Subcutaneous adipose tissue (tissue), 4 donors: ENCODE measurements around the gene WDR1. TPM values are rescaled to one million over a fixed set of nuclear protein-coding genes. Genes with fewer than 3 reads are reported as not detected.

Experiments used
- total RNA-seq, 4 donors: library from RNA; depleted of rRNA; stranded (reverse); fragments of >200 nt; gene quantifications; one replicate each; pipeline ENCODE4 v1.1.0, GENCODE V29; 2016
- TF ChIP-seq, protein P1 (sequence below): fragments of 450-650 bp; IDR thresholded peaks from one replicate; pipeline ENCODE4 v1.5.1; 2016; ENCODE audit warnings: low read depth, mild to moderate bottlenecking, control low read depth, antibody characterized with exemption, moderate library complexity

Gene WDR1
- total RNA-seq, 4 donors from 2014 or later, result 81.9 to 122 (median 99.1) TPM

DNA sequence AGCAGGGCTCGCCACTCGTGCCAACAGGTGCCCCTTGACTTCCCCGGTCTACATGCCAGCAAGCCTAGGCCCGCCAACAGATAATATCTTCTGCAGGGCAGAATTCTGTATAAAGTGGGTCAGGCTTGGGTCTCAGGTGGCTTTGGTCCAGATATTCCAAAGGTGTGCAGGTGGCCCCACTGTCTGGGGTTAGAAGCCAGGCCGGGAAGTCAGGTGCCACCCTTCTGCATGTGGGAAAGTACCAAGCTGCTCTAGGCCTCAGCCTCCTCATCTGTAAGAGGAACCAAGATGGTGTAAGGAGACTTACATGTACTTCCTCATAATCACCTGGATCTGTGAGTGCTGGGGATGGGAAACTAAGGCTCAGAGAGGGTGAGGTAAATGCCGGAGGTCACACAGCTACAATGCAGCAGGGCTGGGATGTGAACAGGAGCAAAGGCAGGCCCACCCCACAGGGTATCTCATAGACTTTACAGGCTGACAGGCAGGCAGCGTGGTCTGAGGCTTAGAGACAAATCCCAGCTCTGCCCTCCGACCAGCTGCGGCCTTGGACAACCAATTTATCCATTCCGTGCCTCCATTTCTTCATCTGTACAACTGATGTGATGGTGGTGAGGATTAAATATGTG lies 35.9 kb downstream of the WDR1 start:
- TF ChIP-seq, protein P1, sequence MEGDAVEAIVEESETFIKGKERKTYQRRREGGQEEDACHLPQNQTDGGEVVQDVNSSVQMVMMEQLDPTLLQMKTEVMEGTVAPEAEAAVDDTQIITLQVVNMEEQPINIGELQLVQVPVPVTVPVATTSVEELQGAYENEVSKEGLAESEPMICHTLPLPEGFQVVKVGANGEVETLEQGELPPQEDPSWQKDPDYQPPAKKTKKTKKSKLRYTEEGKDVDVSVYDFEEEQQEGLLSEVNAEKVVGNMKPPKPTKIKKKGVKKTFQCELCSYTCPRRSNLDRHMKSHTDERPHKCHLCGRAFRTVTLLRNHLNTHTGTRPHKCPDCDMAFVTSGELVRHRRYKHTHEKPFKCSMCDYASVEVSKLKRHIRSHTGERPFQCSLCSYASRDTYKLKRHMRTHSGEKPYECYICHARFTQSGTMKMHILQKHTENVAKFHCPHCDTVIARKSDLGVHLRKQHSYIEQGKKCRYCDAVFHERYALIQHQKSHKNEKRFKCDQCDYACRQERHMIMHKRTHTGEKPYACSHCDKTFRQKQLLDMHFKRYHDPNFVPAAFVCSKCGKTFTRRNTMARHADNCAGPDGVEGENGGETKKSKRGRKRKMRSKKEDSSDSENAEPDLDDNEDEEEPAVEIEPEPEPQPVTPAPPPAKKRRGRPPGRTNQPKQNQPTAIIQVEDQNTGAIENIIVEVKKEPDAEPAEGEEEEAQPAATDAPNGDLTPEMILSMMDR, result no peak

DNA sequence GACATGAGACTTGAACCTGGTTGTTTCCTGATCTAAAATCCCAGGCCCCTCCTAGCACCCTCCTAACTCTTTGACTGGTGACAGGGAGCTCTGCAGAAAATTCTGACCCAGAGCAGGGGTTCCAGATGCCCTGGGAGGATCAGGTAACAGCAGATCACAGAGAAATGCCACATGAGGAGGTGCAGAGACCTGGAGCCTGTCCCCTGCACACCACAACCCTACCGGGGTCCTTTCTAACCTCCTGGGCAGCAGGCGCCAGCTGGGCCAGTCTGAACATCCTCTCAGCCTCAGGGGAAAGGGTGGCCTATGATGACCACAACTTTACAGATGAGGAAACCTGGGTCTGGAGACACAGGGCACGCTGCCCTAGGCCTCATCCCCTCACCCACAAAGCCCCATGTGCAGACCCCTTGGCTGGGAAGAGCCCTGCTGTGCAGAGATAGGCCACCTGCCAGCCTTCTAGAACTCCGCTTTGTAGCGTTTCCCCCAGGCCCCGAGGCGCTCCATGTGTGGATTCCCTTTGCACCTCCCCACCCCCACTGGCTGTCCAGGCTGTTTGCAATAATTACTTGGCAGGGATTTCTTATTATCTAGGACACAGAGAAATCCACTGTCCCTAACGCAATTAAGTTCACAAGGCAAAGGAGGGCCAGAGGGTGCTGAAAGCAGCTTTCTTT lies 36.5 kb downstream of the WDR1 start:
- TF ChIP-seq, protein P1, result no peak

DNA sequence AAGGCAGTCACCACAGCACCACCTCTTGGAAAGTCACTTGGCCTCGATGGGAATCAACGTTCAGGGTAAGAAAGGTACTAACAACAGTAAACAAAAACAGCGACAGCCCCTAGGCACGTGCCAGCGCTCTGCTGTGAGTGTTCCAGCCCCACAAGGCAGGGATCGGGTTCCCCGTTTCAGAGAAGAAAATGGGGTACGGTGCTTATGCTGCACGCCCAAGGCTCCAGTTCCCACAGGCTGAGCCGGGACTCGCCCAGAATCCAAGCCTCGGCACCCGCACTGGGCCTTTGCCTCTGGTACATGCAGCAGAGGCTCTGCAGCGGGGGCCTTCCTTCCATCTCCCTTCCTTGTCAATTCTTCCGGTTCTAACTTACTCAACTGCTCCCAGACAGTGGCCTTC lies 37.3 kb downstream of the WDR1 start:
- TF ChIP-seq, protein P1, result no peak

DNA sequence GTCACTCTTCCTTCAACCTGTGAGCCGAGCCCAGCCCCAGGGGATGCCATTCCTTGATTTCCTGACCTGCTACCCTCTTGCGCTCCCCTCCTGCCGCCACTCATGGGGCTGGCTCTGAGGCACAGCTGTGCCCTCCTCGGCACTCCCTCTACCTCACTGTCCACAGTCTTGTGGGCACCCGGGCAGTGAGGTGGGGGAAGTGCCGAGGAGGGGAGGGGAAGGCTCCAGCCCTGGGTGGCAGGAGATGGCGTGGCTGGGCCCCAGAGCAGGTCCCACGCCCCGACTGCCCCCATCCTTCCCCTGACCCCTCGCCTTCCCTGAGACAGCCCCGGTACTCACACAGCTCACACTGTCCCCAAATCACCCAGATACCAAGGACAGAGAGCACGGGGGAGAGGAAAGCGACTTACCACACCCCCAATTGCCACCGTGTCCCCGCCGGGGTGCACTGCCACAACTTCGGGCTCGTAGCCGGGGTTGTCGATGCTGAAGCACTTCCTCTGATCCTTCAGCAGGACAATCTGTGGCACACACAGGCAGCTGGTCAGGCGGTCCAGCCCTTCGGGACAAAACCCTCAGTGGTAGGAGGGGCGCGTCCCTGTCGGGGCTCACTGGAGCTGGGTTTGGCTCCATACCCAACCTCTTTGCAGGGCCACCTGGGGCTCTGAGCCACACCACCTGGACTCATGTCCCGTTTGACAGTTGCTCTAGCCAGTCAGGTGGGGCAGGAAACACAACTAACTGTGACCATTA lies 37.9 kb downstream of the WDR1 start:
- TF ChIP-seq, protein P1, result no peak

DNA sequence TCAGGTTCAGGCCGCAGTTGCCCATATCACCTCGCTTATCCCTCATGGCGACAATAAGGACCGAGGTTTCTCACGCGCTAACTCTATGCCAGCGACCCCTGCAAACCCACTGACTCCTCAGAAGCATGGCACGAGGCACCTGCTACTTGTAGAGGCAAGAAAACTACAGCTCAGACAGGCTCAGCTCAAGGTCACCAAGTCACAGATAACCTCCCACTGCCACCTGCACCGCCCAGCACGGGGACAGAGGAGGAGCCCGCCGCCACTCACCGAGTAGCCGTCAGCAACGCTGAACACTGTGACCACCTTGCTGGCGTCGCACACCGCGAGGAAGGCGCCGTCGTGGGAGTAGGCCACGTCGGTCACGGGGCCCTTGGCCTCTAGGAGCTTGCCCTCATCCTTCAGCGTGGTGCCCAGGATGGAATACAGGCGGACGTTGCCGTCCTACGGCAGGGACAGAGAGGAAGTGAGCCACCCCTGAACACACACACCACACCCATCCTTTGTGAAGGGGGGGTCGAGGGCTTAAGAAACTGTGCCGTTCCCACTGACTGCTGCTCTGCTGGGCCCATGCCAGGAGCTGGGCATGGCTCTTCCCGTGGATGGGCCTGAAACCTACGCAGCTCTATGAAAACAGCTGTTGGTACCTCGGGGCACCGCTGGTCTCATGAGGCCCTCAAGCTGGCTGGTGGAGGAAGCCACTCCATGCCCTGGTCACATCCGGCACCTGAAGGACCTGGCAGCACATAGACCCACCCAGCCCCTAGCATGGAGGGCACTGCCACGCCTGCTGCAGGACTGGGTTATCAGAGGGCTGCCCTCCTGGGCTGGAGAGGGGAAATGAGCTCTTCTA lies 38.9 kb downstream of the WDR1 start:
- TF ChIP-seq, protein P1, result no peak

DNA sequence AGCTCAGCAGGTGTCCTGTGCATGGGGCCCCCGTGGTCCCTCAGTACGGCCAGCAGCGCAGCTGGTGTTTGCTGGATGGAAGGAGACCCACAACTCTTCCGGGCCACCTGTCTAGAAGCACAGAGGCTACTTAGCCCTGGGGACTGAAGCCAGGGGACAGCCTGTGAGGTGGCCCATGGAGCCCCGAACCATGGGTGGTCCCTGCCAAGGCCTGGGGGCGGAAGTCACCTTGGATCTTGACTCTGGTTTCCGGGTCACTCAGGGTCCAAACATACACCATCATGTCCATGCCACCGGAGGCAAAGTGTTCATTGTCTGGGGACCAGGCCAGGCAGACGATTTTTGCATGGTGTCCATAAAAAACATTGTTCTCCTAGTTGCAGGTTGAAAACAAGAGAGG lies 39.5 kb downstream of the WDR1 start:
- TF ChIP-seq, protein P1, result no peak
